ENCODE measurements around the gene ATF4. TPM values are rescaled to one million over a fixed set of nuclear protein-coding genes. Genes with fewer than 3 reads are reported as not detected.

ATF4 gene
- total and polyA plus RNA-seq, 2 of the 13 experiments (the other 11 are each of a cell fraction or from before 2014, with no cell fraction given): 486 to 1,297 TPM

DNA sequence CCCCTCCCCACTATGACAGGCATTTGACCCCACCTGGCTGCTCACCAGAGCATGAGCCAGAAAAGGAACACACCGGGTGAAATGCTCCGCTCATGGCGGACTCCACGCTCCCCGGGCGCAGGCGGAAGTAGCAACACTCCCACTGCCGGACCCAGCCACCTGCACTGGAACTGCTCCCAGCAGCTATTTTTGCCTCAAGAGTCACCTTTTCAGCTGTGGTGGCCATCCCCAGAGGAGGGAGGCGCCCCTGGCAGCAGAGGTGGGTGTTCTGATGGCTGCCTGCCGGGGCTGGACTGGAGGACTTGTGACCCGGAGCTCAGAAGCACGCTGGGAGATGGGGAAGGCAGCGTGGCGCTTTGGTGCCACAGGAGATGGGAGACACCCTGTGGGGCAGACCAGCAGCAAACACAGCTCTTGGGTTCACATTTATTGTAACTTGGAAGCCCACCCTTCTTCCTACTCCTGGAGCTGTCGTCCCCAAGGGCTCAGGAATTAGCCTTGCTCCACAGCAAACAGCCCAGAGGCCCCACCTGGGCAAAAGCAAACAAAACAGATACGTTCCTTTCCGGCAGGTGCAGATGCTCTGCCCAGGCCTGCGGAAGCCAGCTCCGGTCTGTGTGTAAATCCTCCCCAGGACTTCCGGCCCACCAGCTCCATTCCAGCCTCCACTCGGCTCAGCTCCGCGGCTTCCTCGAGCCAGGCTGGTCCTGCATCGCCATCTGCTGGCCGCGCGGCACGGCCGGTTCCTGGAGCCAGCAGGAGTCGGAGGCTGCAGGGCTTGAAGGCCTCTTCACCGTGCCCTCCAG lies 8.5 kb downstream of the ATF4 start (continued):
- peak; percentile 33 for TF ChIP-seq HNRNPH1 (optimal IDR thresholded peaks at IDR 0.05; ENCODE audit: low read depth, low read length)
- no peak for TF ChIP-seq ZNF549 (CRISPR knock-in tag; IDR thresholded peaks at IDR 0.05)
- no peak for TF ChIP-seq ZNF234 (CRISPR knock-in tag; conservative IDR thresholded peaks at IDR 0.05)
- TF ChIP-seq KDM1A (CRISPR knock-in tag; IDR thresholded peaks at IDR 0.05): 0 out of 2 replicates have a peak, but pooled peaks have one; percentile 52
- peak; percentile 66; the same call in 1 of the 2 replicates for TF ChIP-seq TP53 (CRISPR knock-in tag; conservative IDR thresholded peaks at IDR 0.05)
- TF ChIP-seq NR3C1 (CRISPR knock-in tag; IDR thresholded peaks at IDR 0.05): no peak
- TF ChIP-seq, protein P1, sequence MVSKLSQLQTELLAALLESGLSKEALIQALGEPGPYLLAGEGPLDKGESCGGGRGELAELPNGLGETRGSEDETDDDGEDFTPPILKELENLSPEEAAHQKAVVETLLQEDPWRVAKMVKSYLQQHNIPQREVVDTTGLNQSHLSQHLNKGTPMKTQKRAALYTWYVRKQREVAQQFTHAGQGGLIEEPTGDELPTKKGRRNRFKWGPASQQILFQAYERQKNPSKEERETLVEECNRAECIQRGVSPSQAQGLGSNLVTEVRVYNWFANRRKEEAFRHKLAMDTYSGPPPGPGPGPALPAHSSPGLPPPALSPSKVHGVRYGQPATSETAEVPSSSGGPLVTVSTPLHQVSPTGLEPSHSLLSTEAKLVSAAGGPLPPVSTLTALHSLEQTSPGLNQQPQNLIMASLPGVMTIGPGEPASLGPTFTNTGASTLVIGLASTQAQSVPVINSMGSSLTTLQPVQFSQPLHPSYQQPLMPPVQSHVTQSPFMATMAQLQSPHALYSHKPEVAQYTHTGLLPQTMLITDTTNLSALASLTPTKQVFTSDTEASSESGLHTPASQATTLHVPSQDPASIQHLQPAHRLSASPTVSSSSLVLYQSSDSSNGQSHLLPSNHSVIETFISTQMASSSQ (IDR thresholded peaks at IDR 0.05; ENCODE audit: low read depth): no peak
- TF ChIP-seq, protein P1 (CRISPR knock-in tag; IDR thresholded peaks at IDR 0.05; ENCODE audit: borderline replicate concordance): no peak
- no peak for TF ChIP-seq REXO4 (CRISPR knock-in tag; IDR thresholded peaks at IDR 0.05; ENCODE audit: borderline replicate concordance)
- peak; percentile 91 for TF ChIP-seq ZKSCAN8 (CRISPR knock-in tag; IDR thresholded peaks at IDR 0.05; ENCODE audit: borderline replicate concordance)
- TF ChIP-seq PHF20 (CRISPR knock-in tag; IDR thresholded peaks at IDR 0.05): no peak
- TF ChIP-seq ZNF629 (CRISPR knock-in tag; conservative IDR thresholded peaks at IDR 0.05): 0 out of 2 replicates have a peak, but pooled peaks have one; percentile 41
- TF ChIP-seq, protein P2, sequence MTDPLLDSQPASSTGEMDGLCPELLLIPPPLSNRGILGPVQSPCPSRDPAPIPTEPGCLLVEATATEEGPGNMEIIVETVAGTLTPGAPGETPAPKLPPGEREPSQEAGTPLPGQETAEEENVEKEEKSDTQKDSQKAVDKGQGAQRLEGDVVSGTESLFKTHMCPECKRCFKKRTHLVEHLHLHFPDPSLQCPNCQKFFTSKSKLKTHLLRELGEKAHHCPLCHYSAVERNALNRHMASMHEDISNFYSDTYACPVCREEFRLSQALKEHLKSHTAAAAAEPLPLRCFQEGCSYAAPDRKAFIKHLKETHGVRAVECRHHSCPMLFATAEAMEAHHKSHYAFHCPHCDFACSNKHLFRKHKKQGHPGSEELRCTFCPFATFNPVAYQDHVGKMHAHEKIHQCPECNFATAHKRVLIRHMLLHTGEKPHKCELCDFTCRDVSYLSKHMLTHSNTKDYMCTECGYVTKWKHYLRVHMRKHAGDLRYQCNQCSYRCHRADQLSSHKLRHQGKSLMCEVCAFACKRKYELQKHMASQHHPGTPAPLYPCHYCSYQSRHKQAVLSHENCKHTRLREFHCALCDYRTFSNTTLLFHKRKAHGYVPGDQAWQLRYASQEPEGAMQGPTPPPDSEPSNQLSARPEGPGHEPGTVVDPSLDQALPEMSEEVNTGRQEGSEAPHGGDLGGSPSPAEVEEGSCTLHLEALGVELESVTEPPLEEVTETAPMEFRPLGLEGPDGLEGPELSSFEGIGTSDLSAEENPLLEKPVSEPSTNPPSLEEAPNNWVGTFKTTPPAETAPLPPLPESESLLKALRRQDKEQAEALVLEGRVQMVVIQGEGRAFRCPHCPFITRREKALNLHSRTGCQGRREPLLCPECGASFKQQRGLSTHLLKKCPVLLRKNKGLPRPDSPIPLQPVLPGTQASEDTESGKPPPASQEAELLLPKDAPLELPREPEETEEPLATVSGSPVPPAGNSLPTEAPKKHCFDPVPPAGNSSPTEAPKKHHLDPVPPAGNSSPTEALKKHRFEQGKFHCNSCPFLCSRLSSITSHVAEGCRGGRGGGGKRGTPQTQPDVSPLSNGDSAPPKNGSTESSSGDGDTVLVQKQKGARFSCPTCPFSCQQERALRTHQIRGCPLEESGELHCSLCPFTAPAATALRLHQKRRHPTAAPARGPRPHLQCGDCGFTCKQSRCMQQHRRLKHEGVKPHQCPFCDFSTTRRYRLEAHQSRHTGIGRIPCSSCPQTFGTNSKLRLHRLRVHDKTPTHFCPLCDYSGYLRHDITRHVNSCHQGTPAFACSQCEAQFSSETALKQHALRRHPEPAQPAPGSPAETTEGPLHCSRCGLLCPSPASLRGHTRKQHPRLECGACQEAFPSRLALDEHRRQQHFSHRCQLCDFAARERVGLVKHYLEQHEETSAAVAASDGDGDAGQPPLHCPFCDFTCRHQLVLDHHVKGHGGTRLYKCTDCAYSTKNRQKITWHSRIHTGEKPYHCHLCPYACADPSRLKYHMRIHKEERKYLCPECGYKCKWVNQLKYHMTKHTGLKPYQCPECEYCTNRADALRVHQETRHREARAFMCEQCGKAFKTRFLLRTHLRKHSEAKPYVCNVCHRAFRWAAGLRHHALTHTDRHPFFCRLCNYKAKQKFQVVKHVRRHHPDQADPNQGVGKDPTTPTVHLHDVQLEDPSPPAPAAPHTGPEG (CRISPR knock-in tag; IDR thresholded peaks at IDR 0.05): no peak
- TF ChIP-seq, protein P3, sequence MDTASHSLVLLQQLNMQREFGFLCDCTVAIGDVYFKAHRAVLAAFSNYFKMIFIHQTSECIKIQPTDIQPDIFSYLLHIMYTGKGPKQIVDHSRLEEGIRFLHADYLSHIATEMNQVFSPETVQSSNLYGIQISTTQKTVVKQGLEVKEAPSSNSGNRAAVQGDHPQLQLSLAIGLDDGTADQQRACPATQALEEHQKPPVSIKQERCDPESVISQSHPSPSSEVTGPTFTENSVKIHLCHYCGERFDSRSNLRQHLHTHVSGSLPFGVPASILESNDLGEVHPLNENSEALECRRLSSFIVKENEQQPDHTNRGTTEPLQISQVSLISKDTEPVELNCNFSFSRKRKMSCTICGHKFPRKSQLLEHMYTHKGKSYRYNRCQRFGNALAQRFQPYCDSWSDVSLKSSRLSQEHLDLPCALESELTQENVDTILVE (CRISPR knock-in tag; IDR thresholded peaks at IDR 0.05): peak; percentile 64; the same call in 1 of the 2 replicates
- 0 out of 2 replicates have a peak, but pooled peaks have one; percentile 66 for TF ChIP-seq RFXANK (CRISPR knock-in tag; IDR thresholded peaks at IDR 0.05)
- 0 out of 2 replicates have a peak, but pooled peaks have one; percentile 41 for TF ChIP-seq SAFB2 (CRISPR knock-in tag; IDR thresholded peaks at IDR 0.05; ENCODE audit: borderline replicate concordance, low read depth)
- peak; percentile 78 for TF ChIP-seq ZNF501 (CRISPR knock-in tag; IDR thresholded peaks at IDR 0.05)
- peak; percentile 94 for TF ChIP-seq TARDBP (CRISPR knock-in tag; IDR thresholded peaks at IDR 0.05)
- TF ChIP-seq ZNF766 (CRISPR knock-in tag; IDR thresholded peaks at IDR 0.05; ENCODE audit: borderline replicate concordance): peak; percentile 75; the same call in 1 of the 2 replicates

All from HepG2 (cell line).